ENCODE measurements around the gene TNK1.
"Not testable (repeated sequence)": the region's sequence is repeated elsewhere in the genome, so short reads cannot be mapped to it uniquely, and the experiment has no call there.

DNA sequence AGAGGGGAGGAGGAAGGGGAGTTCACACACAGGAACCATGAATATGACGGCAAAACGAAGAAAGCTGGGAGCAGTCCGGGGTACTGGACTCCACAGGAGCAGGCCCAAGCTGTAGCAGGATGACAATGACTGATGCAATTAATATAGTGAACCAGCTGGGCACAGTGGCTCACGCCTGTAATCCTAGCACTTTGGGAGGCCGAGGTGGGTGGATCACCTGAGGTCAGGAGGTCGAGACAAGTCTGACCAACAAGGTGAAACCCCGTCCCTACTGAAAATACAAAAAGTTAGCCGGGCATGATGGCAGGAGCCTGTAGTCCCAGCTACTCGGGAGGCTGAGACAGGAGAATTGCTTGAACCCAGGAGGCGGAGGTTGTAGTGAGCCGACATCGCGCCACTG, 45.1 kb upstream of the TNK1 start:
- not testable (repeated sequence) for TF ChIP-seq FOSL1 (IDR thresholded peaks at IDR 0.05; ENCODE audit: insufficient read depth, low read depth, low read length); ASH2L (IDR thresholded peaks at IDR 0.05; ENCODE audit: low read length); PHF8 (conservative IDR thresholded peaks at IDR 0.05; ENCODE audit: low read depth, low read length)
